ENCODE results near the gene PAK3. TPM values are rescaled to one million over a fixed set of nuclear protein-coding genes. Genes with fewer than 3 reads are reported as not detected.

Gene PAK3
- total and polyA plus RNA-seq, 9 of the 15 experiments (the other 6 are each of a cell fraction or from before 2014, with no cell fraction given), result not detected

GRCh38 chrX:111257733-111258132, 161.7 kb downstream of the PAK3 start:
- Histone ChIP-seq H3K27me3 (ENCODE audit: control insufficient read depth in 2 of 2, insufficient read depth in 2 of 2, low read length in 2 of 2) (no peaks in the 10 kb centered on the region), H3K9me1 (ENCODE audit: control insufficient read depth, insufficient read depth, low read length) (no peaks in the 10 kb centered on the region), H3K9me3 (replicated peaks; ENCODE audit: control insufficient read depth, insufficient read depth, low read depth, low read length) (no peaks in the 10 kb centered on the region), H2AFZ (ENCODE audit: low read depth, low read length) (no peak overlapping the region), H4K20me1 (replicated peaks; ENCODE audit: control insufficient read depth, insufficient read depth, low read length) (no peaks in the 10 kb centered on the region), H3K9ac (ENCODE audit: insufficient read depth in 1 of 2, low read depth in 2 of 2, low read length in 2 of 2) (no peak overlapping the region), H3K4me1 (replicated peaks in 1 of 2; ENCODE audit: control insufficient read depth in 2 of 2, insufficient read depth in 2 of 2, low read length in 2 of 2) (no peaks in the 10 kb centered on the region), H3K4me3 (no peak overlapping the region), H3K79me2 (ENCODE audit: control insufficient read depth, insufficient read depth, low read length) (no peaks in the 10 kb centered on the region), H3K4me2 (ENCODE audit: insufficient read depth, low read length) (no peak overlapping the region), H3K36me3 (ENCODE audit: control insufficient read depth, insufficient read depth, low read length) (no peaks in the 10 kb centered on the region), H3K27ac (ENCODE audit: extremely low read depth, low read depth, low read length) (no peak overlapping the region)
- no peak for DNase-seq (ENCODE audit: extremely low read depth in 1 of 4, low spot score in 3 of 4)
- CTCF ChIA-PET (ENCODE audit: low intra/inter-chr PET ratio), result no interaction called here
- ATAC-seq, result no peak
- no peak for FAIRE-seq
- TF ChIP-seq DNMT1 (IDR thresholded peaks at IDR 0.05), result no peak
- TF ChIP-seq TAF9B (IDR thresholded peaks at IDR 0.05; ENCODE audit: partially characterized antibody), result no peak
- TF ChIP-seq CBX3 (IDR thresholded peaks at IDR 0.05; ENCODE audit: borderline replicate concordance in 1 of 2, low read length in 2 of 2), result no peak
- no peak for TF ChIP-seq NR1H2 (CRISPR knock-in tag; IDR thresholded peaks at IDR 0.05)
- no peak for TF ChIP-seq RAD51 (IDR thresholded peaks at IDR 0.05; ENCODE audit: borderline replicate concordance, low read depth)
- TF ChIP-seq HMG20A (CRISPR knock-in tag; conservative IDR thresholded peaks at IDR 0.05), result no peak
- no peak for TF ChIP-seq ZC3H8 (IDR thresholded peaks at IDR 0.05)
- TF ChIP-seq SAP30 (IDR thresholded peaks at IDR 0.05; ENCODE audit: borderline replicate concordance, insufficient read depth, low read depth, low read length, poor library complexity, severe bottlenecking), result no peak
- TF ChIP-seq POLR2AphosphoS2 (IDR thresholded peaks at IDR 0.05; ENCODE audit: low read length), result no peak
- no peak for TF ChIP-seq PCBP1 (IDR thresholded peaks at IDR 0.05; ENCODE audit: low read depth, low read length, poor library complexity, severe bottlenecking)
- TF ChIP-seq, protein P1, sequence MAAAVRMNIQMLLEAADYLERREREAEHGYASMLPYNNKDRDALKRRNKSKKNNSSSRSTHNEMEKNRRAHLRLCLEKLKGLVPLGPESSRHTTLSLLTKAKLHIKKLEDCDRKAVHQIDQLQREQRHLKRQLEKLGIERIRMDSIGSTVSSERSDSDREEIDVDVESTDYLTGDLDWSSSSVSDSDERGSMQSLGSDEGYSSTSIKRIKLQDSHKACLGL (CRISPR knock-in tag; IDR thresholded peaks at IDR 0.05; ENCODE audit: borderline replicate concordance, poor library complexity, severe bottlenecking), result no peak
- no peak for TF ChIP-seq ILK (tag; IDR thresholded peaks at IDR 0.05; ENCODE audit: borderline replicate concordance, low read depth)
- no peak for TF ChIP-seq GTF2B (IDR thresholded peaks at IDR 0.05; ENCODE audit: extremely low read depth, insufficient read length)
- no peak for TF ChIP-seq RBM14 (IDR thresholded peaks at IDR 0.05; ENCODE audit: borderline replicate concordance, insufficient read depth, low read depth, low read length)
- no peak for TF ChIP-seq ZNF134 (CRISPR knock-in tag; conservative IDR thresholded peaks at IDR 0.05)
- no peak for TF ChIP-seq TAF15 (IDR thresholded peaks at IDR 0.05; ENCODE audit: low read depth, low read length)
- TF ChIP-seq STAG1 (CRISPR knock-in tag; IDR thresholded peaks at IDR 0.05; ENCODE audit: borderline replicate concordance), result no peak
- TF ChIP-seq SREBF1 (IDR thresholded peaks at IDR 0.05; ENCODE audit: borderline replicate concordance, low read depth, low read length), result no peak
- TF ChIP-seq E2F3 (CRISPR knock-in tag; IDR thresholded peaks at IDR 0.05), result no peak
- TF ChIP-seq MTA1 (IDR thresholded peaks at IDR 0.05; ENCODE audit: borderline replicate concordance), result no peak
- 0% methylated on average over 3 of the region's 3 CpGs for WGBS (ENCODE audit: insufficient coverage, low coverage, missing lambda C conversion rate)
- in situ Hi-C loops (cut with MboI), result no loop called here
- POLR2A ChIA-PET, result no interaction called here
- BruUV-seq (replicated peaks), result no TSS peak
- intact Hi-C loops (cut with micrococcal nuclease), result no loop called here
